Body of pancreas (tissue), 4 donors: ENCODE measurements around the gene VEGFA. TPM values are rescaled to one million over a fixed set of nuclear protein-coding genes. Genes with fewer than 3 reads are reported as not detected.
A peak's percentile ranks its signal among the peaks of the same experiment; 100 is the strongest.

Experiments
- ATAC-seq: fragments of 150-250 bp; one replicate; pipeline ENCODE4 v1.9.1; 2016
- DNase-seq, 4 donors: peaks; one replicate each; pipeline ENCODE4 v3.0.0-alpha.2; 2019
- H3K27ac ChIP-seq, 4 donors: fragments of 200-600 bp; sonication (generic); 1 replicate in 3 of 4; 2 replicates in 1 of 4; pipeline versions ENCODE4 v1.5.1 to v1.6.1; 2016 to 2019; ENCODE audit warnings: mild to moderate bottlenecking in 1 of 4, mixed read lengths in 1 of 4, moderate library complexity in 1 of 4
- H3K27me3 ChIP-seq, 2 donors: fragments of 200-600 bp; sonication (generic); one replicate each; pipeline ENCODE4 v1.6.0; 2016; ENCODE audit warnings: mild to moderate bottlenecking in 1 of 2
- H3K36me3 ChIP-seq, 2 donors: fragments of 200-600 bp; sonication (generic); replicated peaks in 1 of 2; 2 replicates each; pipeline ENCODE4 v1.5.1; 2016; ENCODE audit warnings: low read depth in 2 of 2; ENCODE audit not compliant: insufficient read depth in 1 of 2
- H3K4me1 ChIP-seq: fragments of 200-600 bp; sonication (generic); one replicate; pipeline ENCODE4 v1.6.0; 2016
- H3K4me3 ChIP-seq, 2 donors: fragments of 200-600 bp; sonication (generic); 1 replicate in 1 of 2; 2 replicates in 1 of 2; pipeline ENCODE4 v1.5.1; 2016 to 2019
- H3K9me3 ChIP-seq, 3 donors: fragments of 200-600 bp; sonication (generic); 1 replicate in 2 of 3; 2 replicates in 1 of 3; pipeline ENCODE4 v1.5.1; 2016
- CTCF ChIP-seq, 7 experiments: fragments of 450-650 bp in 4 of 7; fragments of 200-600 bp in 3 of 7; sonication (generic) in 3 of 7; IDR thresholded peaks; one replicate each; pipeline ENCODE4 v1.5.1; 2016 to 2019; ENCODE audit warnings: antibody characterized with exemption in 7 of 7
- POLR2A ChIP-seq, 3 donors: fragments of 450-650 bp; IDR thresholded peaks; one replicate each; pipeline ENCODE4 v1.6.1; 2016; ENCODE audit warnings: antibody characterized with exemption in 3 of 3, mild to moderate bottlenecking in 2 of 3
- WGBS, 2 donors: methylation state at CpG; one replicate each; pipeline ENCODE4 v1.1.5; 2017; 5-methylcytosine and 5-hydroxymethylcytosine counted together
- intact Hi-C: fragments of 100-400 bp; cut with DNase I; formaldehyde crosslinking; loops from one replicate; pipeline ENCODE4 v1.15.1; 2023
- total RNA-seq, 2 donors: library from RNA; depleted of rRNA; stranded (reverse); fragments of >200 nt; gene quantifications; one replicate each; pipeline ENCODE4 v1.1.0, GENCODE V29; 2016

VEGFA gene
- total RNA-seq, 2 donors from 2014 or later = 84.8 to 272 TPM

GRCh38 chr6:43724354-43724753 lies 45.7 kb upstream of the VEGFA start:
- Histone ChIP-seq H3K27me3 (no peaks in the 10 kb centered on the region), H3K27ac (no peak overlapping the region), H3K36me3 (no peaks in the 10 kb centered on the region), H3K4me1 (no peaks in the 10 kb centered on the region), H3K4me3 (no peak overlapping the region), H3K9me3 (no peaks in the 10 kb centered on the region)
- TF ChIP-seq POLR2A (IDR thresholded peaks at IDR 0.05) = no peak
- TF ChIP-seq CTCF (IDR thresholded peaks at IDR 0.05) = no peak
- intact Hi-C loops = loop anchor here (5.0 kb wide), 1 partner anchor 358 kb away; no protein-coding TSS in a partner anchor
- DNase-seq (no peak), ATAC-seq (no peak)
- 75 to 77% methylated on average over 2 of the region's 2 CpGs for WGBS, 2 donors

- Histone ChIP-seq H3K36me3 (no peaks in the 10 kb centered on the region), H3K27ac (no peak overlapping the region), H3K27me3 (no peaks in the 10 kb centered on the region), H3K9me3 (no peaks in the 10 kb centered on the region), H3K4me3 (no peak overlapping the region), H3K4me1 (no peaks in the 10 kb centered on the region)
- 46 to 57% methylated on average over 16 to 17 of the region's 17 CpGs for WGBS, 2 donors
- intact Hi-C loops = loop anchor here (5.0 kb wide), 1 partner anchor 357 kb away; no protein-coding TSS in a partner anchor
- no peak for TF ChIP-seq CTCF (IDR thresholded peaks at IDR 0.05)
- TF ChIP-seq POLR2A (IDR thresholded peaks at IDR 0.05) = no peak
- DNase-seq (peak; percentile 29 to 80 (median 68)), ATAC-seq (peak; percentile 47)
These were observed 44.9 kb upstream of the VEGFA start for GRCh38 chr6:43724914-43725642.

- Histone ChIP-seq H3K4me1 (no peaks in the 10 kb centered on the region), H3K4me3 (no peak overlapping the region), H3K9me3 (no peaks in the 10 kb centered on the region), H3K27ac (no peak overlapping the region), H3K36me3 (no peaks in the 10 kb centered on the region), H3K27me3 (no peaks in the 10 kb centered on the region)
- ATAC-seq = no peak
- 81 to 84% methylated on average over 7 of the region's 7 CpGs for WGBS, 2 donors
- intact Hi-C loops = no loop called here
- no peak for DNase-seq
- TF ChIP-seq POLR2A (IDR thresholded peaks at IDR 0.05) = no peak
These were observed 44.1 kb upstream of the VEGFA start for GRCh38 chr6:43725643-43726580.

GRCh38 chr6:43727634-43728033 lies 42.4 kb upstream of the VEGFA start:
- intact Hi-C loops = no loop called here
- no peak for DNase-seq

More at GRCh38 chr6:43727634-43728033, 42.4 kb upstream of the VEGFA start:
- H3K9me3 ChIP-seq = no peaks in the 10 kb centered on the region
- no peaks in the 10 kb centered on the region for H3K27me3 ChIP-seq
- TF ChIP-seq POLR2A (IDR thresholded peaks at IDR 0.05) (no peak), CTCF (IDR thresholded peaks at IDR 0.05) (no peak)
- 58 to 67% methylated on average over 3 of the region's 3 CpGs for WGBS, 2 donors
- no peak for ATAC-seq
- no peaks in the 10 kb centered on the region for H3K4me1 ChIP-seq
- H3K27ac ChIP-seq = no peak overlapping the region
- no peaks in the 10 kb centered on the region for H3K36me3 ChIP-seq
- H3K4me3 ChIP-seq = no peak overlapping the region
